ENCODE measurements around the gene WASL. TPM values are rescaled to one million over a fixed set of nuclear protein-coding genes. Genes with fewer than 3 reads are reported as not detected.

Gene WASL
- total RNA-seq, 1 experiment from 2014 or later: 34.4 TPM

GRCh38 chr7:123769371-123769770 lies 20.6 kb upstream of the WASL start:
- ChIA-PET CTCF (interaction anchor here (0.6 kb wide), 1 partner anchor 1128 kb away, joined by 3 read pairs; no protein-coding TSS in a partner anchor), POLR2A (interaction anchor here (0.7 kb wide), 1 partner anchor 170 kb away, joined by 3 read pairs; no protein-coding TSS in a partner anchor)
- Mint-ChIP-seq H3K27ac (no peak overlapping the region), H3K4me3 (no peak overlapping the region), H3K36me3 (no peaks in the 10 kb centered on the region), H3K27me3 (ENCODE audit: low read depth) (no peaks in the 10 kb centered on the region), H3K9me3 (no peaks in the 10 kb centered on the region), H3K4me1 (peaks cover 26% of the 10 kb centered on the region)
- ATAC-seq (no peak), DNase-seq (ENCODE audit: low spot score) (no peak)
- TF ChIP-seq KAT7 (CRISPR knock-in tag; IDR thresholded peaks at IDR 0.05; ENCODE audit: borderline replicate concordance): no peak
- no peak for TF ChIP-seq NFATC4 (CRISPR knock-in tag; IDR thresholded peaks at IDR 0.05)
- no peak for TF ChIP-seq USF2 (CRISPR knock-in tag; IDR thresholded peaks at IDR 0.05)
- no peak for TF ChIP-seq AFF4 (CRISPR knock-in tag; IDR thresholded peaks at IDR 0.05; ENCODE audit: borderline replicate concordance)
- no peak for TF ChIP-seq ESRRA (CRISPR knock-in tag; IDR thresholded peaks at IDR 0.05; ENCODE audit: borderline replicate concordance)
- no peak for TF ChIP-seq CTCF (IDR thresholded peaks at IDR 0.05)
- no peak for TF ChIP-seq FOXP4 (CRISPR knock-in tag; IDR thresholded peaks at IDR 0.05)
- no peak for TF ChIP-seq ERG (CRISPR knock-in tag; IDR thresholded peaks at IDR 0.05)
- TF ChIP-seq ARID4B (CRISPR knock-in tag; IDR thresholded peaks at IDR 0.05; ENCODE audit: borderline replicate concordance): no peak
- TF ChIP-seq SMAD4 (CRISPR knock-in tag; IDR thresholded peaks at IDR 0.05): no peak
- no peak for TF ChIP-seq ZNF416 (CRISPR knock-in tag; IDR thresholded peaks at IDR 0.05)
- no peak for TF ChIP-seq GTF2I (CRISPR knock-in tag; conservative IDR thresholded peaks at IDR 0.05)
